Measurements from ENCODE around the gene COX8A. TPM values are rescaled to one million over a fixed set of nuclear protein-coding genes. Genes with fewer than 3 reads are reported as not detected.

COX8A gene
- total RNA-seq, 2 experiments from 2014 or later = 559 to 581 TPM

Other genes starting within 250 kb of the COX8A start
- gene ZFTA, start 205.8 kb upstream of the COX8A start, total RNA-seq = 1 to 10 TPM; 1.3 to 1.5 TPM
- gene SPINDOC, start 161.2 kb upstream of the COX8A start, total RNA-seq = 10 to 100 TPM; 27.9 to 29.3 TPM
- gene MARK2, start 135.5 kb upstream of the COX8A start, total RNA-seq = 10 to 100 TPM; 20.0 to 29.0 TPM
- under 1 TPM; 0.21 to 0.27 TPM for gene RCOR2, start 57.5 kb upstream of the COX8A start, total RNA-seq
- gene NAA40, start 35.6 kb upstream of the COX8A start, total RNA-seq = 10 to 100 TPM; 15.4 to 17.3 TPM
- 10 to 100 TPM; 69.5 to 72.2 TPM for gene OTUB1, start 11.8 kb downstream of the COX8A start, total RNA-seq
- gene FLRT1, start 61.3 kb downstream of the COX8A start, total RNA-seq = under 1 TPM; 0.36 to 0.50 TPM
- gene MACROD1, start 191.5 kb downstream of the COX8A start, total RNA-seq = 10 to 100 TPM; 24.5 to 31.0 TPM
- 100 to 1,000 TPM; 402 to 413 TPM for gene STIP1, start 211.6 kb downstream of the COX8A start, total RNA-seq
- 100 to 1,000 TPM; 195 to 203 TPM for gene FERMT3, start 232.1 kb downstream of the COX8A start, total RNA-seq

Data from activated CD4-positive, alpha-beta memory T cell treated with anti-CD3 and anti-CD28 coated beads for 36 hours (primary cell).